Fibroblast of the aortic adventitia (primary cell): ENCODE measurements around the gene IGSF1. TPM values are rescaled to one million over a fixed set of nuclear protein-coding genes. Genes with fewer than 3 reads are reported as not detected.

ENCODE experiments used
- DNase-seq: peaks from one replicate; pipeline ENCODE4 v3.0.0-alpha.2; 2010; ENCODE audit warnings: low read depth
- H3K4me3 ChIP-seq: 2 replicates; pipeline ENCODE4 v1.5.1; 2011; ENCODE audit warnings: low read depth, mild to moderate bottlenecking, control low read depth, low read length, moderate library complexity
- CTCF ChIP-seq: IDR thresholded peaks from 2 replicates; pipeline ENCODE4 v1.5.1; 2011; ENCODE audit warnings: mild to moderate bottlenecking, low read length, control low read depth, inconsistent platforms; ENCODE audit not compliant: insufficient read depth
- total RNA-seq: library from RNA; depleted of rRNA; stranded (reverse); fragments of >200 nt; gene quantifications from 2 replicates; pipeline ENCODE4 v1.2.3, GENCODE V29; 2012; ENCODE audit warnings: low replicate concordance

The IGSF1 gene
- total RNA-seq, 1 donor: 0.09 TPM

GRCh38 chrX:131316260-131316659, 27.2 kb upstream of the IGSF1 start:
- no peak for DNase-seq
- no peak for TF ChIP-seq CTCF
- H3K4me3 ChIP-seq: no peak overlapping the region

- no peak for TF ChIP-seq CTCF
- no peak for DNase-seq
Measured at GRCh38 chrX:131308980-131309379, 19.9 kb upstream of the IGSF1 start.

GRCh38 chrX:131306601-131307000, 17.5 kb upstream of the IGSF1 start:
- TF ChIP-seq CTCF: no peak
- no peak for DNase-seq
- H3K4me3 ChIP-seq: no peak overlapping the region

More at GRCh38 chrX:131308980-131309379, 19.9 kb upstream of the IGSF1 start:
- no peak overlapping the region for H3K4me3 ChIP-seq

- no peak for TF ChIP-seq CTCF
- DNase-seq: no peak
- no peak overlapping the region for H3K4me3 ChIP-seq
Measured at GRCh38 chrX:131305926-131306325, 16.8 kb upstream of the IGSF1 start.

GRCh38 chrX:131302701-131303100, 13.6 kb upstream of the IGSF1 start:
- TF ChIP-seq CTCF: no peak
- H3K4me3 ChIP-seq: no peak overlapping the region
- no peak for DNase-seq

- no peak overlapping the region for H3K4me3 ChIP-seq
- no peak for DNase-seq
- no peak for TF ChIP-seq CTCF
Measured at GRCh38 chrX:131301155-131301554, 12.0 kb upstream of the IGSF1 start.

- TF ChIP-seq CTCF: no peak
Measured at GRCh38 chrX:131298846-131299245, 9.7 kb upstream of the IGSF1 start.

More at GRCh38 chrX:131298846-131299245, 9.7 kb upstream of the IGSF1 start:
- no peak overlapping the region for H3K4me3 ChIP-seq
- DNase-seq: no peak
